GM12878 (cell line): ENCODE measurements around the gene KRTAP5-11. TPM values are rescaled to one million over a fixed set of nuclear protein-coding genes. Genes with fewer than 3 reads are reported as not detected.
"Not testable (repeated sequence)": the region's sequence is repeated elsewhere in the genome, so short reads cannot be mapped to it uniquely, and the experiment has no call there.

ENCODE experiments used
- ATAC-seq: fragments of 200-7000 bp; cut with Tn5 transposase; 3 replicates; pipeline ENCODE4 v1.9.1; 2020; ENCODE audit warnings: mild to moderate bottlenecking, moderate library complexity
- BruUV-seq: library from RNA; stranded (reverse); fragments of 400-500 nt; replicated peaks from 2 replicates; lab custom pipeline; 2021; lab: Mats Ljungman, UMichigan
- CTCF ChIA-PET: fragments of 300-600 bp; sonication (Branson Sonifier 250); formaldehyde crosslinking; extraction: SDS; loops from one replicate; lab custom pipeline; 2021; ENCODE audit warnings: inconsistent platforms; lab: Yijun Ruan, JAX
- POLR2A ChIA-PET: fragments of 350-600 bp; formaldehyde crosslinking; extraction: SDS; loops from one replicate; lab custom pipeline; 2021; ENCODE audit warnings: inconsistent platforms; lab: Charles Lee
- RAD21 ChIA-PET: fragments of 300-600 bp; sonication (Branson Sonifier 250); formaldehyde crosslinking; loops from one replicate; lab custom pipeline; 2023; ENCODE audit warnings: antibody characterized with exemption; ENCODE audit not compliant: unreplicated experiment; lab: Charles Lee
- SMC1A ChIA-PET: fragments of 300-600 bp; sonication (Branson Sonifier 250); formaldehyde crosslinking; loops from one replicate; lab custom pipeline; 2023; ENCODE audit not compliant: unreplicated experiment, uncharacterized antibody; lab: Charles Lee
- DNase-seq: peaks from one replicate; pipeline ENCODE4 v3.0.0-alpha.2; 2011; ENCODE audit warnings: low read depth, low spot score
- FAIRE-seq: peaks from 3 replicates; lab custom pipeline; 2011; peaks lifted over from hg19 to GRCh38; lab: Jason Lieb, UNC
- H2AFZ ChIP-seq: 2 replicates; pipeline ENCODE4 v1.6.0; 2011; ENCODE audit warnings: low read depth, low read length, control low read depth; ENCODE audit not compliant: control insufficient read depth
- H3K27ac ChIP-seq: 2 replicates; pipeline ENCODE4 v1.5.1; 2011; ENCODE audit warnings: control low read depth; ENCODE audit not compliant: control insufficient read depth, insufficient read depth
- H3K27me3 ChIP-seq, 2 experiments: replicated peaks in 1 of 2; 2 replicates each; pipeline versions ENCODE4 v1.6.0 to v1.6.1; 2011; ENCODE audit warnings: low read length in 1 of 2; ENCODE audit not compliant: control insufficient read depth in 2 of 2, insufficient read depth in 2 of 2
- H3K36me3 ChIP-seq, 2 experiments: 2 replicates each; pipeline ENCODE4 v1.5.1; 2011; ENCODE audit warnings: low read length in 1 of 2; ENCODE audit not compliant: control insufficient read depth in 2 of 2, insufficient read depth in 2 of 2
- H3K4me1 ChIP-seq: 2 replicates; pipeline ENCODE4 v1.6.1; 2011; ENCODE audit warnings: mild to moderate bottlenecking, low read length, moderate library complexity, mixed read lengths; ENCODE audit not compliant: control insufficient read depth, insufficient read depth
- H3K4me2 ChIP-seq: 2 replicates; pipeline ENCODE4 v1.6.0; 2011; ENCODE audit warnings: control low read depth; ENCODE audit not compliant: control insufficient read depth, insufficient read depth
- H3K4me3 ChIP-seq: fragments of 200-600 bp; sonication (generic); 2 replicates; pipeline ENCODE4 v1.5.1; 2016
- H3K79me2 ChIP-seq: 2 replicates; pipeline ENCODE4 v1.6.0; 2011; ENCODE audit warnings: low read length; ENCODE audit not compliant: control insufficient read depth, insufficient read depth
- H3K9ac ChIP-seq: 2 replicates; pipeline ENCODE4 v1.8.0; 2011; ENCODE audit warnings: low read length, control low read depth, mixed read lengths; ENCODE audit not compliant: control insufficient read depth, insufficient read depth
- H3K9me3 ChIP-seq: replicated peaks from 3 replicates; pipeline ENCODE4 v1.5.1; 2011; ENCODE audit warnings: mild to moderate bottlenecking, low read length; ENCODE audit not compliant: control insufficient read depth, insufficient read depth
- H4K20me1 ChIP-seq: 2 replicates; pipeline ENCODE4 v1.6.0; 2011; ENCODE audit not compliant: control insufficient read depth, insufficient read depth
- CBX5 ChIP-seq: sonication (generic); IDR thresholded peaks from 2 replicates; pipeline ENCODE4 v1.6.1; 2016; ENCODE audit warnings: low read depth, moderate library complexity, mild to moderate bottlenecking, inconsistent platforms
- CREB1 ChIP-seq: IDR thresholded peaks from 2 replicates; pipeline ENCODE4 v1.6.1; 2012; ENCODE audit warnings: low read depth, mild to moderate bottlenecking, inconsistent platforms
- EED ChIP-seq: sonication (generic); IDR thresholded peaks from 2 replicates; pipeline ENCODE4 v1.6.1; 2016; ENCODE audit warnings: antibody characterized with exemption, low read depth
- IRF4 ChIP-seq: IDR thresholded peaks from 2 replicates; pipeline ENCODE4 v1.6.1; 2011; ENCODE audit warnings: low read depth, low read length
- KLF5 ChIP-seq: fragments of 450-650 bp; IDR thresholded peaks from 2 replicates; pipeline ENCODE4 v1.6.1; 2014; ENCODE audit warnings: mild to moderate bottlenecking; ENCODE audit not compliant: partially characterized antibody
- RUNX3 ChIP-seq: IDR thresholded peaks from 2 replicates; pipeline ENCODE4 v1.6.1; 2012; ENCODE audit warnings: low read length, inconsistent platforms
- SP1 ChIP-seq: IDR thresholded peaks from one replicate; pipeline ENCODE4 v1.6.1; 2011; ENCODE audit warnings: low read depth, low read length
- TARDBP ChIP-seq: IDR thresholded peaks from 2 replicates; pipeline ENCODE4 v1.6.1; 2016; ENCODE audit warnings: borderline replicate concordance
- TCF3 ChIP-seq: IDR thresholded peaks from 2 replicates; pipeline ENCODE4 v1.6.1; 2012; ENCODE audit warnings: low read depth, mild to moderate bottlenecking, low read length, borderline replicate concordance; ENCODE audit not compliant: insufficient read depth
- ZBED1 ChIP-seq: IDR thresholded peaks from 2 replicates; pipeline ENCODE4 v1.6.1; 2016; ENCODE audit warnings: borderline replicate concordance
- WGBS: methylation state at CpG from one replicate; pipeline ENCODE4 v1.1.6; 2016; ENCODE audit warnings: low lambda C conversion rate; ENCODE audit not compliant: insufficient replicate concordance, insufficient coverage; ENCODE audit errors: missing lambda C conversion rate; 5-methylcytosine and 5-hydroxymethylcytosine counted together
- in situ Hi-C: fragments of 300-500 bp; cut with MboI; formaldehyde crosslinking; loops from 9 replicates; pipeline ENCODE4 v1.14.3; 2018; ENCODE audit warnings: mixed read lengths
- intact Hi-C: fragments of 100-400 bp; cut with micrococcal nuclease; formaldehyde crosslinking; loops from one replicate; pipeline ENCODE4 v1.14.2; 2022; ENCODE audit not compliant: unreplicated experiment
- polyA plus RNA-seq, 11 experiments: library from polyadenylated mRNA; depleted of rRNA in 4 of 11; unstranded in 6 of 11; stranded (reverse) in 5 of 11; fragments of >200 nt; fragmentation: Nextera tagmentation in 4 of 11; fragmentation: Illumina TruSeq in 1 of 11; extraction: Ambion mirVana in 4 of 11; extraction: Trizol in 1 of 11; gene quantifications; 1 replicate in 1 of 11; 2 replicates in 10 of 11; pipeline versions ENCODE4 v1.2.1 to v1.2.3, GENCODE V29; 2011 to 2016; ENCODE audit warnings: inconsistent platforms in 2 of 11, missing spikeins in 2 of 11, low read depth in 1 of 11
- total RNA-seq, 4 experiments: library from RNA; depleted of rRNA in 3 of 4; stranded (reverse); fragments of >200 nt in 3 of 4; fragmentation: Illumina TruSeq in 1 of 4; extraction: Trizol in 1 of 4; gene quantifications; 2 replicates each; pipeline versions ENCODE4 v1.2.1 to v1.2.3, GENCODE V29; 2013 to 2021
- TF ChIP-seq, protein P1 (sequence below): IDR thresholded peaks from 2 replicates; pipeline ENCODE4 v1.6.1; 2012; ENCODE audit warnings: low read length, inconsistent platforms

The KRTAP5-11 gene
- total and polyA plus RNA-seq, 10 of the 15 experiments (the other 5 are each of a cell fraction or from before 2014, with no cell fraction given) = not detected

DNA sequence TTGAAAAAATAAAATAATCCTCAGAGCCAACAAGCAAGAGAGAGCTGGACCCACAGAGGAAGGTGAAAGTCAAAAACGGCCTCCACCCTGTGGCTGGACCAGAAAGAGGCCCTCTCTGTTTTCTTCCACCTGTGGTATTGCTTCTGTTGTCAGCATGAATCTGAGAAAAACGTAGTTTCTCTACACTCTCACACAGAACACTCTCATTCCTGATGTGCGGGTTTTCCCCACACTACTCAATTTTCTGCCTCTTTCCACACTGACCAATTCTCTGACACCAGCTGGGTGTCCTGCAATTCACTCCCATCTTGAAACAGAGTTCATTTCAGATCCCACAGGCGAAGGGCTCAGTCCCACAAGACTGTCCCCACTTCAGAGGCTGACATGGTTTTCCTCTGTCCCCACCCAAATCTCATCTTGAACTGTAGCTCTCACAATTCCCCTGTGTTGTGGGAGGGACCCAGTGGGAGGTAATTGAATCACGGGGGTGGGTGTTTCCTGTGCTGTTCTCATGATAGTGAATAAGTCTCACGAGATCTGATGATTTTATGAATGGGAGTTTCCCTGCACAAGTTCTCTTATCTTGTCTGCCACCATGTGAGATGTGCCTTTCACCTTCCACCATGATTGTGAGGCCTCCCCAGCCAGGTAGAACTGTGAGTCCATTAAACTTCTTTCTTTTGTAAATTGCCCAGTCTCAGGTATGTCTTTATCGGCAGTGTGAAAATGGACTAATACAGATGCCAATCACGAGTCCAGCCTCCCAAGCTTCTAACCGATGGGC is 42.0 kb downstream of the KRTAP5-11 start:
- FAIRE-seq (peak; percentile 65), ATAC-seq (peak; percentile 84), DNase-seq (peak; percentile 65)
- H4K20me1 ChIP-seq, H3K27me3 ChIP-seq, in situ Hi-C loops, RAD21 ChIA-PET, BruUV-seq, H3K79me2 ChIP-seq, H3K36me3 ChIP-seq, H3K4me3 ChIP-seq, H2AFZ ChIP-seq: not testable (repeated sequence)
- Histone ChIP-seq H3K9ac (peak overlapping the region; percentile 50; the same call in 1 of the 2 replicates), H3K9me3 (peaks cover 38% of the 10 kb centered on the region), H3K4me2 (peak overlapping the region; percentile 74), H3K27ac (peak overlapping the region; percentile 75), H3K4me1 (peaks cover 41% of the 10 kb centered on the region)
- intact Hi-C loops = loop anchor here (1.0 kb wide), 1 partner anchor 51 kb away; no protein-coding TSS in a partner anchor
- TF ChIP-seq KLF5 = peak; percentile 93
- TF ChIP-seq SP1 = peak; percentile 6
- peak; percentile 76 for TF ChIP-seq ZBED1
- TF ChIP-seq, protein P1, sequence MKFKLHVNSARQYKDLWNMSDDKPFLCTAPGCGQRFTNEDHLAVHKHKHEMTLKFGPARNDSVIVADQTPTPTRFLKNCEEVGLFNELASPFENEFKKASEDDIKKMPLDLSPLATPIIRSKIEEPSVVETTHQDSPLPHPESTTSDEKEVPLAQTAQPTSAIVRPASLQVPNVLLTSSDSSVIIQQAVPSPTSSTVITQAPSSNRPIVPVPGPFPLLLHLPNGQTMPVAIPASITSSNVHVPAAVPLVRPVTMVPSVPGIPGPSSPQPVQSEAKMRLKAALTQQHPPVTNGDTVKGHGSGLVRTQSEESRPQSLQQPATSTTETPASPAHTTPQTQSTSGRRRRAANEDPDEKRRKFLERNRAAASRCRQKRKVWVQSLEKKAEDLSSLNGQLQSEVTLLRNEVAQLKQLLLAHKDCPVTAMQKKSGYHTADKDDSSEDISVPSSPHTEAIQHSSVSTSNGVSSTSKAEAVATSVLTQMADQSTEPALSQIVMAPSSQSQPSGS = 0 out of 2 replicates have a peak, but pooled peaks have one; percentile 11
- TF ChIP-seq RUNX3 = peak; percentile 73
- peak; percentile 59; the same call in 1 of the 2 replicates for TF ChIP-seq IRF4
- TF ChIP-seq TARDBP = peak; percentile 57; the same call in 1 of the 2 replicates
- TF ChIP-seq TCF3 = 0 out of 2 replicates have a peak, but pooled peaks have one; percentile 5
- peak; percentile 50; the same call in 1 of the 2 replicates for TF ChIP-seq CREB1
- peak; percentile 82; the same call in 1 of the 2 replicates for TF ChIP-seq CBX5
- peak; percentile 61; the same call in 1 of the 2 replicates for TF ChIP-seq EED
- ChIA-PET POLR2A (interaction anchor here (0.5 kb wide), 1 partner anchor 1364 kb away, joined by 9 read pairs; no protein-coding TSS in a partner anchor), SMC1A (interaction anchor here (1.2 to 1.3 kb wide), 2 partner anchors 17 to 22 kb away, joined by 3 to 5 read pairs; no protein-coding TSS in a partner anchor), CTCF (interaction anchor here (1.1 kb wide), 2 partner anchors 9 to 22 kb away, joined by 3 to 4 read pairs; no protein-coding TSS in a partner anchor)
- WGBS = 33% methylated on average over 9 of the region's 9 CpGs
